Endothelial cell (in vitro differentiated cells): ENCODE measurements around the gene LRPPRC. TPM values are rescaled to one million over a fixed set of nuclear protein-coding genes. Genes with fewer than 3 reads are reported as not detected.

Source experiments
- DNase-seq: peaks from one replicate; pipeline ENCODE4 v3.0.0; 2021; ENCODE audit warnings: low spot score
- H3K27ac Mint-ChIP-seq: one replicate; pipeline ENCODE4 v1.8.0; 2021; ENCODE audit warnings: mixed read lengths, inconsistent platforms; ENCODE audit not compliant: unreplicated experiment
- H3K27me3 Mint-ChIP-seq: one replicate; pipeline ENCODE4 v1.8.0; 2021; ENCODE audit warnings: mild to moderate bottlenecking, moderate library complexity, mixed read lengths, inconsistent platforms; ENCODE audit not compliant: unreplicated experiment
- H3K36me3 Mint-ChIP-seq: one replicate; pipeline ENCODE4 v1.8.0; 2021; ENCODE audit warnings: mild to moderate bottlenecking, low read depth, mixed read lengths, inconsistent platforms; ENCODE audit not compliant: unreplicated experiment
- H3K4me1 Mint-ChIP-seq: one replicate; pipeline ENCODE4 v1.8.0; 2021; ENCODE audit warnings: mild to moderate bottlenecking, mixed read lengths, inconsistent platforms; ENCODE audit not compliant: unreplicated experiment
- H3K4me3 Mint-ChIP-seq: one replicate; pipeline ENCODE4 v1.8.0; 2021; ENCODE audit warnings: mild to moderate bottlenecking, mixed read lengths, inconsistent platforms; ENCODE audit not compliant: unreplicated experiment
- H3K9me3 Mint-ChIP-seq: one replicate; pipeline ENCODE4 v1.8.0; 2021; ENCODE audit warnings: mixed read lengths, inconsistent platforms; ENCODE audit not compliant: unreplicated experiment
- total RNA-seq: library from RNA; stranded (reverse); fragmentation: NEBNext Ultra II Directional; extraction: Animal tissue kit (Norgen Biotek cat#: 25700); gene quantifications from one replicate; pipeline ENCODE4 v1.2.1, GENCODE V29; 2021; ENCODE audit not compliant: unreplicated experiment
- TF ChIP-seq, protein P1 (sequence below): fragments of 200-600 bp; sonication (generic); IDR thresholded peaks from one replicate; pipeline ENCODE4 v1.5.0; 2021; ENCODE audit warnings: antibody characterized with exemption; ENCODE audit not compliant: unreplicated experiment

The LRPPRC gene
- total RNA-seq, 1 donor from 2014 or later, result 85.8 TPM

DNA sequence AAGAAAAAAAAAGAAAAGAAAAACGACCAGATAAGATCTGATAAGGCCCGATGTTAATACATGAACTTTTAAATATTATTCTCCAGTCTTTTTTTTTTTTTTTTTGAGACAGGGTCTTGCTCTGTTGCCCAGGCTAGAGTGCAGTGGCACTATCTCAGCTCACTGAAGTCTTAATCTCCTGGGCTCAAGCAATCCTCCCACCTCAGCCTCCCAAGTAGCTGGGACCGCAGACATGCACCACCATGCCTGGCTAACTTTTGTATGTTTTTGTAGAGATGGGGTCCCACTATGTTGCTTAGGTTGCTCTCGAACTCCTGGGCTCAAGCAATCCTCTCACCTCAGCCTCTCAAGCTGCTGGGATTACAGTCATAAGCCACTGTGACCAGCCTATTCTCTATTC is 158.8 kb downstream of the LRPPRC start:
- Mint-ChIP-seq H3K4me3 (no peak overlapping the region), H3K9me3 (no peaks in the 10 kb centered on the region)

More for the DNA sequence above, 158.8 kb downstream of the LRPPRC start:
- TF ChIP-seq, protein P1, sequence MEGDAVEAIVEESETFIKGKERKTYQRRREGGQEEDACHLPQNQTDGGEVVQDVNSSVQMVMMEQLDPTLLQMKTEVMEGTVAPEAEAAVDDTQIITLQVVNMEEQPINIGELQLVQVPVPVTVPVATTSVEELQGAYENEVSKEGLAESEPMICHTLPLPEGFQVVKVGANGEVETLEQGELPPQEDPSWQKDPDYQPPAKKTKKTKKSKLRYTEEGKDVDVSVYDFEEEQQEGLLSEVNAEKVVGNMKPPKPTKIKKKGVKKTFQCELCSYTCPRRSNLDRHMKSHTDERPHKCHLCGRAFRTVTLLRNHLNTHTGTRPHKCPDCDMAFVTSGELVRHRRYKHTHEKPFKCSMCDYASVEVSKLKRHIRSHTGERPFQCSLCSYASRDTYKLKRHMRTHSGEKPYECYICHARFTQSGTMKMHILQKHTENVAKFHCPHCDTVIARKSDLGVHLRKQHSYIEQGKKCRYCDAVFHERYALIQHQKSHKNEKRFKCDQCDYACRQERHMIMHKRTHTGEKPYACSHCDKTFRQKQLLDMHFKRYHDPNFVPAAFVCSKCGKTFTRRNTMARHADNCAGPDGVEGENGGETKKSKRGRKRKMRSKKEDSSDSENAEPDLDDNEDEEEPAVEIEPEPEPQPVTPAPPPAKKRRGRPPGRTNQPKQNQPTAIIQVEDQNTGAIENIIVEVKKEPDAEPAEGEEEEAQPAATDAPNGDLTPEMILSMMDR, result no peak
- H3K36me3 Mint-ChIP-seq, result no peaks in the 10 kb centered on the region
- no peak overlapping the region for H3K27ac Mint-ChIP-seq
- H3K4me1 Mint-ChIP-seq, result peaks cover 12% of the 10 kb centered on the region
- no peak for DNase-seq
- peaks cover 2% of the 10 kb centered on the region for H3K27me3 Mint-ChIP-seq

Other genes starting within 250 kb of the LRPPRC start
- 10.7 TPM for gene DYNC2LI1, start 221.9 kb downstream of the LRPPRC start, total RNA-seq
- gene ABCG5, start 157.2 kb downstream of the LRPPRC start, total RNA-seq, result not detected
- gene ABCG8, start 157.0 kb downstream of the LRPPRC start, total RNA-seq, result not detected
- 31.2 TPM for gene PPM1B, start 172.9 kb upstream of the LRPPRC start, total RNA-seq